ENCODE data around the gene BARHL2. TPM values are rescaled to one million over a fixed set of nuclear protein-coding genes. Genes with fewer than 3 reads are reported as not detected.

The BARHL2 gene
- total RNA-seq, 2 donors from 2014 or later: not detected

DNA sequence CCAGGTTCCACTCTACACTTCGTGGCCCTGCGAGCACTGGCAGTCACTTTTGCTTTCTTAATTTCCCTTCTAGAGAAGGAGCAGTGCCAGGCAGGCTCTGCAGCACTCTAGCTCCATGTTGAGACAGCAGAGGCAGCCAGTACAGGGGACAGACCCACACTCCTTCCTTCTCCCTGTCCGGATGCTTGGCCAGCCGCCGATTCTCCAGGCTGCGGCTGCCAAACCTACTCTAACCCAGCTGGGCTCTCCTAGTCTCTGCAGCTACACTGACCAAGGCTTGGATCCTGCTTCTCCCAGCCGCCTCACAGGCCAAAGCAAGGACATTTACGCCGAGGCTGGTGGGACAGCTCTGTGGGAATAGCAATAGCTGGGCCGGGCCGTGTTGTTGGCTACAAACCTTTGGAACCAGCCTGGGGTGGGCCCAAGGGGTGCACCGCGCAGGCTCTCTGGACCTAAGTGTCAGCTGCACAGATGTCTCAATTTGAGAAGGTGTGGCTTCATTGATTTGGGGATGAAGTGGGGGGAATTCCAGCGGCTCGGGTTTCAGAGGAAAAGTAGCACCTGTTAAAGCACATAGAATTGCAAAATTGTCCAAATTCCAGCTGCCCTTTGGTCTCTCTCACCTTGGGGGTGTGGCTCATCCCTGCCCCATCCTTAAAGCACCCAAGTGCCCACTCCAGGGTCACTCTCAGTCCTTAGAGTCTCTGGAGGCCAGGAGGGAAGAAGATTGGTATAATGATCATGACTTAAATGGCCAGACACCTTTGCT, 3.2 kb downstream of the BARHL2 start:
- Histone ChIP-seq H3K36me3 (no peaks in the 10 kb centered on the region), H3K4me3 (peak overlapping the region; percentile 21), H3K4me1 (ENCODE audit: control insufficient read depth in 1 of 2, low read depth in 2 of 2) (peaks cover 11 to 37% of the 10 kb centered on the region in 2 donors), H3K9me3 (no peaks in the 10 kb centered on the region), H3K27me3 (replicated peaks; ENCODE audit: insufficient read depth) (peaks cover 62% of the 10 kb centered on the region), H3K27ac (peak overlapping the region in 1 of 2 donors; percentile 5)
- DNase-seq (ENCODE audit: low spot score): no peak
- TF ChIP-seq, protein P1, sequence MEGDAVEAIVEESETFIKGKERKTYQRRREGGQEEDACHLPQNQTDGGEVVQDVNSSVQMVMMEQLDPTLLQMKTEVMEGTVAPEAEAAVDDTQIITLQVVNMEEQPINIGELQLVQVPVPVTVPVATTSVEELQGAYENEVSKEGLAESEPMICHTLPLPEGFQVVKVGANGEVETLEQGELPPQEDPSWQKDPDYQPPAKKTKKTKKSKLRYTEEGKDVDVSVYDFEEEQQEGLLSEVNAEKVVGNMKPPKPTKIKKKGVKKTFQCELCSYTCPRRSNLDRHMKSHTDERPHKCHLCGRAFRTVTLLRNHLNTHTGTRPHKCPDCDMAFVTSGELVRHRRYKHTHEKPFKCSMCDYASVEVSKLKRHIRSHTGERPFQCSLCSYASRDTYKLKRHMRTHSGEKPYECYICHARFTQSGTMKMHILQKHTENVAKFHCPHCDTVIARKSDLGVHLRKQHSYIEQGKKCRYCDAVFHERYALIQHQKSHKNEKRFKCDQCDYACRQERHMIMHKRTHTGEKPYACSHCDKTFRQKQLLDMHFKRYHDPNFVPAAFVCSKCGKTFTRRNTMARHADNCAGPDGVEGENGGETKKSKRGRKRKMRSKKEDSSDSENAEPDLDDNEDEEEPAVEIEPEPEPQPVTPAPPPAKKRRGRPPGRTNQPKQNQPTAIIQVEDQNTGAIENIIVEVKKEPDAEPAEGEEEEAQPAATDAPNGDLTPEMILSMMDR (IDR thresholded peaks at IDR 0.05): no peak
- ATAC-seq (ENCODE audit: insufficient number of reproducible peaks, low FRiP score, low read depth): no peak

GRCh38 chr1:90712915-90713730, 4.0 kb downstream of the BARHL2 start:
- Histone ChIP-seq H3K36me3 (no peaks in the 10 kb centered on the region), H3K4me3 (peak overlapping the region; percentile 21), H3K27ac (no peak overlapping the region), H3K9me3 (no peaks in the 10 kb centered on the region), H3K27me3 (replicated peaks; ENCODE audit: insufficient read depth) (peaks cover 62% of the 10 kb centered on the region), H3K4me1 (ENCODE audit: control insufficient read depth in 1 of 2, low read depth in 2 of 2) (peaks cover 6 to 35% of the 10 kb centered on the region in 2 donors)
- DNase-seq (ENCODE audit: low spot score): no peak
- no peak for ATAC-seq (ENCODE audit: insufficient number of reproducible peaks, low FRiP score, low read depth)
- TF ChIP-seq, protein P1 (IDR thresholded peaks at IDR 0.05): no peak

DNA sequence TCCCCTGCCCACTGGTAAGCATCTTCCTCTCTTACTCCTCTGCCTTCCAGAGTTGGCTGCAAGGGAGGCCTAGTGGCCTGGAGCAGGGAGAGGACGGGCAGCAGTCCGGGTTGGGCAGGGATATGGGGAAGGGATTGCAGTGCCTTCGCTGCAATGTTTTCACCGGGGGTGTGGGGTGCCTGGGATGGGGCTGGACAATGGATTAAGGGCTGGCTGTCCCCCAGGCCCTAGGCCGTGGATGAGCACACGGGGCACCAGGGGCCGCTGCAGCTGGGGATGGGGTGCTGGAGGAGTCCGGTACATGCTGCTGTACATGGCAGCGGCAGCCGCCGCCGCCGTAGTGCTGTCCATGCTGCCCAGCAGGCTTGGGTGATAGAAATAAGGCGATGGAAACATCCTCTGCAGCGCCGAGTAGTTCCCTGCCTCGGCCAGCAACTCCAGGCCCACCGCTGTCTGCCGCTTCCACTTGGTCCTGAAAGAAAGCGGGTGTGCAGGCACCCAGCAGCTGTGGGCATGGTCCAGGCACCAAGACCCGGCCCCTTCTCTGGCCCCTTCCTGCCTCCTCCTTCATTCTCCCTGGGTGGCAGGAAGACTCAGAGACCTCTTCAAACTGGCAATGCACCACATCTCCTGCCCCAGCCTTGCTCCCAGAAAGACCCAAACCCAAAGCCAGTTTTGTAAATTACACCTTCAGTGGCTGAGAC, 4.8 kb downstream of the BARHL2 start:
- Histone ChIP-seq H3K36me3 (no peaks in the 10 kb centered on the region), H3K9me3 (no peaks in the 10 kb centered on the region), H3K27ac (no peak overlapping the region), H3K4me3 (no peak overlapping the region), H3K27me3 (replicated peaks; ENCODE audit: insufficient read depth) (peaks cover 65% of the 10 kb centered on the region), H3K4me1 (ENCODE audit: control insufficient read depth in 1 of 2, low read depth in 2 of 2) (peaks cover 6 to 35% of the 10 kb centered on the region in 2 donors)
- TF ChIP-seq, protein P1 (IDR thresholded peaks at IDR 0.05): no peak
- ATAC-seq (ENCODE audit: insufficient number of reproducible peaks, low FRiP score, low read depth): no peak
- no peak for DNase-seq (ENCODE audit: low spot score)

- Histone ChIP-seq H3K4me3 (no peak overlapping the region), H3K27me3 (replicated peaks; ENCODE audit: insufficient read depth) (peaks cover 59% of the 10 kb centered on the region), H3K36me3 (no peaks in the 10 kb centered on the region), H3K27ac (no peak overlapping the region), H3K4me1 (ENCODE audit: control insufficient read depth in 1 of 2, low read depth in 2 of 2) (peaks cover 11 to 35% of the 10 kb centered on the region in 2 donors), H3K9me3 (no peaks in the 10 kb centered on the region)
- DNase-seq (ENCODE audit: low spot score) (no peak), ATAC-seq (ENCODE audit: insufficient number of reproducible peaks, low FRiP score, low read depth) (no peak)
- TF ChIP-seq, protein P1 (IDR thresholded peaks at IDR 0.05): no peak
Measured at GRCh38 chr1:90711696-90712095, 5.4 kb downstream of the BARHL2 start.

Measured in thoracic aorta (tissue), 2 donors.